HEK293T (cell line): ENCODE data around the gene LRRC61.

ENCODE experiments used
- ARNT ChIP-seq: fragments of 450-650 bp; IDR thresholded peaks from 2 replicates; pipeline ENCODE4 v1.6.1; 2017; ENCODE audit warnings: mild to moderate bottlenecking
- CTBP1 ChIP-seq: fragments of 450-650 bp; IDR thresholded peaks from 2 replicates; pipeline ENCODE4 v1.6.1; 2016; ENCODE audit warnings: borderline replicate concordance
- ELF4 ChIP-seq: fragments of 450-650 bp; IDR thresholded peaks from 2 replicates; pipeline ENCODE4 v1.6.1; 2017; ENCODE audit warnings: antibody characterized with exemption
- FOXK2 ChIP-seq: fragments of 450-650 bp; IDR thresholded peaks from 2 replicates; pipeline ENCODE4 v1.6.1; 2016; ENCODE audit warnings: mild to moderate bottlenecking
- HDGF ChIP-seq: fragments of 450-650 bp; IDR thresholded peaks from 2 replicates; pipeline ENCODE4 v1.6.1; 2017; ENCODE audit warnings: antibody characterized with exemption, borderline replicate concordance
- LEF1 ChIP-seq: fragments of 450-650 bp; IDR thresholded peaks from 2 replicates; pipeline ENCODE4 v1.6.1; 2017; ENCODE audit warnings: mild to moderate bottlenecking, borderline replicate concordance
- NFRKB ChIP-seq: fragments of 450-650 bp; IDR thresholded peaks from 2 replicates; pipeline ENCODE4 v1.6.1; 2016; ENCODE audit warnings: mild to moderate bottlenecking, moderate library complexity
- SUZ12 ChIP-seq: fragments of 450-650 bp; IDR thresholded peaks from 2 replicates; pipeline ENCODE4 v1.6.1; 2016; ENCODE audit warnings: mild to moderate bottlenecking
- ZNF384 ChIP-seq: fragments of 450-650 bp; IDR thresholded peaks from 2 replicates; pipeline ENCODE4 v1.6.1; 2016

DNA sequence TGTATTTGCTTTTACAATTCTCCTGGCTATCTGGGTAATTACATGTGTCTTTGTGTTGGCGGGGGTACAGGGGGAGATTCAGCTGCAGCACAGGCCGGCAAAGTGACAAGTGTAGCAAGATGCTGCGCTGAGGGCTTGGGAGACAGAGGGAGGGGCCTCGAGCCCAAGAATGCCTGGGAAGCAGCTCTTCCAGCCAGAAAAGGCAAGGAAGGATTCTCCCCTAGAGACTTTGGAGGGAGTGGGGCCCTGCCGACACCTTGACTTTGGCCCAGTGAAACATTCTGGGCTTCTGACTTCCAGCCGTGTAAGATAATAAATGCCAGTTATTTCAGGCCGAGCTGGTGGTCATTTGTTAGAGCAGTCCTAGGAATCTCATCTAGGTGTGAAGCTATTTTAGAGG, 38.2 kb downstream of the LRRC61 start:
- no peak for TF ChIP-seq NFRKB
- TF ChIP-seq ELF4 = no peak
- no peak for TF ChIP-seq SUZ12
- no peak for TF ChIP-seq HDGF
- TF ChIP-seq ZNF384 = no peak
- TF ChIP-seq LEF1 = no peak
- no peak for TF ChIP-seq ARNT
- TF ChIP-seq CTBP1 = no peak
- TF ChIP-seq FOXK2 = no peak
